Smooth muscle cell of the umbilical artery (primary cell): ENCODE measurements around the gene RECQL5. TPM values are rescaled to one million over a fixed set of nuclear protein-coding genes. Genes with fewer than 3 reads are reported as not detected.

ENCODE experiments used
- total RNA-seq: library from RNA; depleted of rRNA; stranded (reverse); fragments of >200 nt; gene quantifications from 2 replicates; pipeline ENCODE4 v1.2.3, GENCODE V29; 2014

RECQL5 gene
- 16.0 and 19.9 TPM in 2 replicates for total RNA-seq

GRCh38 chr17:75666959-75667790, at the start of gene RECQL5, which contains the start of gene SAP30BP:
Gene RECQL5, minus strand, starts transcription at chr17:75667154. Its CDS starts 597 bp downstream, at chr17:75666557.
Gene SAP30BP, plus strand, starts transcription at chr17:75667338. Its CDS starts 35 bp downstream, at chr17:75667373.

GRCh38 chr17:75632863-75633485, 34.0 kb downstream of the RECQL5 start, which contains the start of gene SMIM5:
Gene SMIM5, plus strand, starts transcription at chr17:75633434. Its CDS starts 6,768 bp downstream, at chr17:75640202.

DNA sequence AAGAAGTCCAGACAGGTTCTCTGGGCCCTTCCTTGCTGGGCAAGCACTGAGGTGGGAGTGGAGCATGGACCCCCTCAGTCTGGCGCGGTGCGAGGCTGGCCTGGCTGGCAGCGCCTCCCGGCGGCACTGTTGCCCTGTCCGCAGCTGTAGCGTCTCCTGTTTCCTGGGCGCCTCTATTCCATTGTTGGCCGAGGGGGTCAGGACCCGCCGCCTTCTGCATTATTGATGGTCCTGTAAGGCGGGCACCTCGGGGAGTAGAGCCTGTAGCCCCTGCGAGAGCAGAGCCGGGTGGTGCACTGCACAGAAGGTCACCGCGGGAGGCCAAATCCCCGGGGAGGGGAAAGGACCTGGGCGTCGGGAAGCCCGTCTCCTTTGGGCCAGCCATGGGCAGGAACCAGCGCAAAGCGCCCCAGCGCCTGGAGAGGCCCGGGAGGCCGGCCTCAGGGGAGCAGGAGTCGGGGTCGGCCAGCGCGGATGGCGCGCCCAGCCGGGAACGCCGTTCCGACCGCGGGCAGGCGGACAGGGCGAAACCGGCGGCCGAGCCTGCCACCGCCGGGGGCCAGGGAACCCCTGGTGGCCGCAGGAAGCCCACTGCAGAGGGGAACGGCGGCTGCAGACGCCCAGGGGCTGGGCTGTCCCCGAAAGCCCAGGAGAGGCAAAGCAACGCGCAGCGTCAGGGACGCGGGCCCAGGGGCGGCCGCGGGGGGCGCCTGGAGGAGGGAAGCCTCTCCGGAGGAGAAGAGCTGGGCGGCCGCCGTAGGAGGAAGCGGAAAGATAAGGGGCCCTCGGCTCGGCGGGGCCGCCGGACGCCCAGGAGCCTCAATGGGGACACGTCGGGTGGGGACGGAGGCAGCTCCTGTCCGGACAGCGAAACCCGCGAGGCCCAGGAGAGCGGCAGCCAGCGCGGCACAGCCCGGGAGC, 79.0 kb downstream of the RECQL5 start, which contains the start of gene MYO15B:
Gene MYO15B, plus strand, starts transcription at position 126 of the 921 bp plus-strand sequence. Its CDS starts 258 bp downstream, at position 384.

Other genes starting within 250 kb of the RECQL5 start
- 39.2 and 69.2 TPM in 2 replicates for gene TMEM94, start 210.5 kb downstream of the RECQL5 start, total RNA-seq
- 6.5 and 11.2 TPM in 2 replicates for gene CASKIN2, start 151.6 kb downstream of the RECQL5 start, total RNA-seq
- 11.6 and 17.8 TPM in 2 replicates for gene TSEN54, start 150.6 kb downstream of the RECQL5 start, total RNA-seq
- 0.74 and 1.2 TPM in 2 replicates for gene LLGL2, start 141.5 kb downstream of the RECQL5 start, total RNA-seq
- gene MYO15B, start 79.4 kb downstream of the RECQL5 start, total RNA-seq = 3.3 and 4.2 TPM in 2 replicates
- not detected in 2 replicates for gene SMIM5, start 33.7 kb downstream of the RECQL5 start, total RNA-seq
- gene SAP30BP, start 184 bp upstream of the RECQL5 start, total RNA-seq = 41.9 and 72.0 TPM in 2 replicates
- gene ITGB4, start 54.3 kb upstream of the RECQL5 start, total RNA-seq = 0.09 and 0.30 TPM in 2 replicates
- gene GALK1, start 98.0 kb upstream of the RECQL5 start, total RNA-seq = 22.2 and 27.9 TPM in 2 replicates
- gene UNK, start 117.7 kb upstream of the RECQL5 start, total RNA-seq = 13.1 and 15.9 TPM in 2 replicates
- 0.83 and 2.4 TPM in 2 replicates for gene UNC13D, start 177.2 kb upstream of the RECQL5 start, total RNA-seq
- gene WBP2, start 188.2 kb upstream of the RECQL5 start, total RNA-seq = 29.7 and 39.2 TPM in 2 replicates
- gene TRIM47, start 211.4 kb upstream of the RECQL5 start, total RNA-seq = 3.9 and 6.6 TPM in 2 replicates
- 19.0 and 19.1 TPM in 2 replicates for gene TRIM65, start 229.8 kb upstream of the RECQL5 start, total RNA-seq
- 31.2 and 37.1 TPM in 2 replicates for gene MRPL38, start 237.7 kb upstream of the RECQL5 start, total RNA-seq